ENCODE data around the gene LTBP1.

- TF ChIP-seq FOXM1 (IDR thresholded peaks at IDR 0.05; ENCODE audit: borderline replicate concordance, low read depth) (no peak), TAF1 (IDR thresholded peaks at IDR 0.05; ENCODE audit: low read depth) (no peak), CEBPB (IDR thresholded peaks at IDR 0.05) (no peak), YY1 (IDR thresholded peaks at IDR 0.05; ENCODE audit: low read depth) (no peak), REST (IDR thresholded peaks at IDR 0.05; ENCODE audit: low read depth) (no peak), RAD21 (IDR thresholded peaks at IDR 0.05; ENCODE audit: low read depth) (no peak)
These were observed 221.0 kb downstream of the LTBP1 start for GRCh38 chr2:33167622-33168245.

Measured in Ishikawa (cell line).